Natural killer cell (primary cell): Measurements from ENCODE around the gene UROD. TPM values are rescaled to one million over a fixed set of nuclear protein-coding genes. Genes with fewer than 3 reads are reported as not detected.

Experiments used
- ATAC-seq, 3 donors: fragments of 150-1000 bp in 2 of 3; fragments of 200-7000 bp in 1 of 3; cut with Tn5 transposase; 1 replicate in 1 of 3; 2 replicates in 2 of 3; pipeline ENCODE4 v1.10.0; 2021; ENCODE audit warnings: mild to moderate bottlenecking in 2 of 3, moderate library complexity in 2 of 3
- DNase-seq, 2 donors: peaks; one replicate each; pipeline versions ENCODE4 v3.0.0 to v3.0.0-alpha.2; 2013 to 2021; ENCODE audit warnings: mixed read lengths in 1 of 2
- H3K27ac ChIP-seq: one replicate; pipeline ENCODE4 v1.5.1; 2013; ENCODE audit warnings: mild to moderate bottlenecking, low read length
- H3K27me3 ChIP-seq: one replicate; pipeline ENCODE4 v1.6.1; 2013; ENCODE audit warnings: low read length; ENCODE audit not compliant: control insufficient read depth, insufficient read depth
- H3K36me3 ChIP-seq: one replicate; pipeline ENCODE4 v1.6.1; 2013; ENCODE audit warnings: low read length; ENCODE audit not compliant: control insufficient read depth, insufficient read depth
- H3K4me1 ChIP-seq: one replicate; pipeline ENCODE4 v1.6.1; 2013; ENCODE audit warnings: low read length; ENCODE audit not compliant: control insufficient read depth, insufficient read depth
- H3K4me3 ChIP-seq: one replicate; pipeline ENCODE4 v1.5.1; 2013; ENCODE audit warnings: low read length
- H3K9me3 ChIP-seq: one replicate; pipeline ENCODE4 v1.6.1; 2013; ENCODE audit warnings: low read length; ENCODE audit not compliant: control insufficient read depth, insufficient read depth
- H3K27ac Mint-ChIP-seq, 2 donors: one replicate each; pipeline ENCODE4 v1.8.0; 2022; ENCODE audit warnings: mild to moderate bottlenecking in 2 of 2, mixed read lengths in 2 of 2, moderate library complexity in 1 of 2
- H3K27me3 Mint-ChIP-seq, 2 donors: one replicate each; pipeline ENCODE4 v1.8.0; 2022; ENCODE audit warnings: low read depth in 2 of 2, mixed read lengths in 2 of 2
- H3K36me3 Mint-ChIP-seq: one replicate; pipeline ENCODE4 v1.8.0; 2022; ENCODE audit warnings: mixed read lengths
- H3K4me1 Mint-ChIP-seq, 2 donors: one replicate each; pipeline ENCODE4 v1.8.0; 2022; ENCODE audit warnings: mixed read lengths in 2 of 2
- H3K4me3 Mint-ChIP-seq: one replicate; pipeline ENCODE4 v1.8.0; 2022; ENCODE audit warnings: mild to moderate bottlenecking, moderate library complexity, mixed read lengths
- H3K9me3 Mint-ChIP-seq, 2 donors: one replicate each; pipeline ENCODE4 v1.8.0; 2022; ENCODE audit warnings: mixed read lengths in 2 of 2
- CTCF ChIP-seq: fragments of 200-600 bp; IDR thresholded peaks from one replicate; pipeline ENCODE4 v1.8.0; 2022; ENCODE audit warnings: antibody characterized with exemption
- WGBS: methylation state at CpG from one replicate; pipeline ENCODE4 v1.1.7; 2013; ENCODE audit warnings: missing lambda C conversion rate; ENCODE audit not compliant: insufficient coverage; 5-methylcytosine and 5-hydroxymethylcytosine counted together
- intact Hi-C: fragments of 100-400 bp; cut with micrococcal nuclease; formaldehyde crosslinking; loops from one replicate; pipeline ENCODE4 v1.14.2; 2022
- total RNA-seq, 4 donors: library from RNA; stranded (reverse); fragments of 120-200 nt in 1 of 4; gene quantifications; one replicate each; pipeline versions ENCODE4 v1.2.3 to v1.2.4, GENCODE V29; 2013 to 2022

UROD gene
- total RNA-seq, 3 donors from 2014 or later (not counting 1 experiment from before 2014, with no cell fraction given), result 54.5 to 65.4 (median 56.6) TPM

- TF ChIP-seq CTCF, result peak; percentile 47
- no peaks in the 10 kb centered on the region for H3K27me3 Mint-ChIP-seq
- no peaks in the 10 kb centered on the region for H3K36me3 Mint-ChIP-seq
- Histone ChIP-seq H3K4me1 (no peaks in the 10 kb centered on the region), H3K27me3 (no peaks in the 10 kb centered on the region), H3K36me3 (peaks cover 1% of the 10 kb centered on the region), H3K9me3 (no peaks in the 10 kb centered on the region), H3K27ac (no peak overlapping the region), H3K4me3 (no peak overlapping the region)
- peaks cover 9 to 12% of the 10 kb centered on the region in 2 donors for H3K4me1 Mint-ChIP-seq
- H3K27ac Mint-ChIP-seq, result no peak overlapping the region
- H3K4me3 Mint-ChIP-seq, result no peak overlapping the region
- 74% methylated on average over 16 of the region's 16 CpGs for WGBS
- intact Hi-C loops, result no loop called here
- ATAC-seq (peak; percentile 66 to 77 (median 73)), DNase-seq (peak in 1 of 2 donors; percentile 79)
- H3K9me3 Mint-ChIP-seq, result no peaks in the 10 kb centered on the region
These were observed 6.7 kb downstream of the UROD start for GRCh38 chr1:45018599-45019230.

DNA sequence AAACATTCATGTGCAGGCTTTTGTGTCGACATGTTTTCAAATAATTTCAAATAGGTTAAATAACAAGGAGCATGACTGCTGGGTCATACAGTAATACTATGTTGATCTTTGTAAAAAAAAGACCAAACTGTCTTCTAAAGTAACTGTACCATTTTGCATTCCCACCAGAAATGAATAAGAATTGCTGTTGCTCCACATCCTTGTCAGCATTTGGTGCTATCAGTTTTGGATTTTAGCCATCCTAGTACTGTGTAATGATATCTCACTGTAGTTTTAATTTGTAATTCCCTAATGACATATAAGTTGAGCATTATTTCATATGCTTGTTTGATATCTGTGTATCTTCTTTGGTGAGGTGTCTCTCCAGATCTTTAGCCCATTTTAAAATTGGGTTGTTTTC lies 11.6 kb downstream of the UROD start:
- Mint-ChIP-seq H3K4me1 (no peaks in the 10 kb centered on the region), H3K27me3 (no peaks in the 10 kb centered on the region), H3K4me3 (no peak overlapping the region), H3K27ac (no peak overlapping the region), H3K9me3 (no peaks in the 10 kb centered on the region), H3K36me3 (no peaks in the 10 kb centered on the region)
- no peak for DNase-seq
- 100% methylated on average over 1 of the region's 1 CpG for WGBS
- intact Hi-C loops, result no loop called here
- TF ChIP-seq CTCF, result no peak
- Histone ChIP-seq H3K4me1 (no peaks in the 10 kb centered on the region), H3K9me3 (no peaks in the 10 kb centered on the region), H3K27me3 (no peaks in the 10 kb centered on the region), H3K4me3 (no peak overlapping the region), H3K36me3 (no peaks in the 10 kb centered on the region), H3K27ac (no peak overlapping the region)
- ATAC-seq, result no peak

- DNase-seq, result no peak
- H3K4me1 Mint-ChIP-seq, result no peaks in the 10 kb centered on the region
- no CpG with 5 or more reads among the region's 1 CpG for WGBS
- no peak overlapping the region for H3K27ac Mint-ChIP-seq
- no peak overlapping the region for H3K4me3 ChIP-seq
- no peak for ATAC-seq
- H3K4me1 ChIP-seq, result no peaks in the 10 kb centered on the region
- no peaks in the 10 kb centered on the region for H3K27me3 ChIP-seq
- H3K4me3 Mint-ChIP-seq, result no peak overlapping the region
- no peaks in the 10 kb centered on the region for H3K36me3 Mint-ChIP-seq
- intact Hi-C loops, result no loop called here
- H3K9me3 Mint-ChIP-seq, result no peaks in the 10 kb centered on the region
- H3K27ac ChIP-seq, result no peak overlapping the region
- peaks cover 0 to 3% of the 10 kb centered on the region in 2 donors for H3K27me3 Mint-ChIP-seq
- H3K36me3 ChIP-seq, result no peaks in the 10 kb centered on the region
- no peak for TF ChIP-seq CTCF
- no peaks in the 10 kb centered on the region for H3K9me3 ChIP-seq
These were observed 14.4 kb downstream of the UROD start for GRCh38 chr1:45026446-45026845.

DNA sequence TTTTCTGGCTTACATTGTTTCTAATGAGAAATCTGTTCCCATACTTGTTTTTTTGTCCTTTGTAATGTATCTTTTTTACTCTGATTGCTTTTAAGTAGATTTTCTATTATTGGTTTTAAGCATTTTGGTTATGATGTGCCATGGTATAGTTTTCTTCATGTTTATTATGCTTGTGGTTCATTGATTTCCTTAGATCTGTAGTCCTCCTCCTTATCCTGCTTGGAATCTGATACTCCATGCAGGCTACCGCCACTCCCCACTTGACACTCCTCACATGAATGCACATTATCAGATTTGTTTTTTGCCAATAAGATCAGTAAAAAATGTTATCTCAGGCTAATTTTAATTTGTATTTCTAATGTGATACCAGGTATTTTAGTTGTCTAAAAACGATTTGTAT lies 20.8 kb downstream of the UROD start:
- DNase-seq, result no peak
- Histone ChIP-seq H3K36me3 (no peaks in the 10 kb centered on the region), H3K9me3 (no peaks in the 10 kb centered on the region), H3K4me1 (peaks cover 4% of the 10 kb centered on the region), H3K27me3 (no peaks in the 10 kb centered on the region), H3K4me3 (no peak overlapping the region), H3K27ac (no peak overlapping the region)
- Mint-ChIP-seq H3K4me3 (no peak overlapping the region), H3K9me3 (no peaks in the 10 kb centered on the region), H3K27ac (no peak overlapping the region), H3K27me3 (peaks cover 0 to 3% of the 10 kb centered on the region in 2 donors), H3K36me3 (no peaks in the 10 kb centered on the region), H3K4me1 (no peaks in the 10 kb centered on the region)
- no CpG with 5 or more reads among the region's 2 CpGs for WGBS
- no peak for ATAC-seq
- no peak for TF ChIP-seq CTCF
- intact Hi-C loops, result no loop called here
